Subcutaneous adipose tissue (tissue), 4 donors: ENCODE data around the gene DGKQ. TPM values are rescaled to one million over a fixed set of nuclear protein-coding genes. Genes with fewer than 3 reads are reported as not detected.

Source experiments
- CTCF ChIP-seq: fragments of 450-650 bp; IDR thresholded peaks from one replicate; pipeline ENCODE4 v1.5.1; 2016; ENCODE audit warnings: low read depth, mild to moderate bottlenecking, control low read depth, antibody characterized with exemption, moderate library complexity
- total RNA-seq, 4 donors: library from RNA; depleted of rRNA; stranded (reverse); fragments of >200 nt; gene quantifications; one replicate each; pipeline ENCODE4 v1.1.0, GENCODE V29; 2016

Gene DGKQ
- total RNA-seq, 4 donors from 2014 or later, result 2.9 to 12.2 (median 5.5) TPM

GRCh38 chr4:945274-946102, 27.9 kb downstream of the DGKQ start:
- TF ChIP-seq CTCF, result no peak

- no peak for TF ChIP-seq CTCF
These were observed 40.7 kb downstream of the DGKQ start for GRCh38 chr4:932713-933070.

- no peak for TF ChIP-seq CTCF
These were observed 41.2 kb downstream of the DGKQ start, which contains the start of the genes GAK and TMEM175 for GRCh38 chr4:931960-932712. Gene GAK, minus strand, starts transcription at chr4:932316. Its CDS starts 129 bp downstream, at chr4:932187. Gene TMEM175, plus strand, starts transcription at chr4:932460. Its CDS starts 15,280 bp downstream, at chr4:947740.

- TF ChIP-seq CTCF, result no peak
These were observed 42.0 kb downstream of the DGKQ start for GRCh38 chr4:931194-931959.

GRCh38 chr4:930827-931193, 42.6 kb downstream of the DGKQ start:
- TF ChIP-seq CTCF, result no peak

GRCh38 chr4:930028-930551, 43.3 kb downstream of the DGKQ start:
- no peak for TF ChIP-seq CTCF
